HepG2 (cell line): Measurements from ENCODE around the gene SLC35F3.

Experiments
- CTCF ChIP-seq: sonication (generic); formaldehyde crosslinking; IDR thresholded peaks from 2 replicates; pipeline ENCODE4 v1.5.0; 2020; ENCODE audit warnings: mild to moderate bottlenecking, missing genetic modification reagents, moderate library complexity
- POLR2A ChIP-seq, 2 experiments: IDR thresholded peaks; 2 replicates each; pipeline ENCODE4 v1.6.1; 2011; ENCODE audit warnings: low read depth in 2 of 2, low read length in 2 of 2, mild to moderate bottlenecking in 1 of 2, moderate library complexity in 1 of 2; ENCODE audit not compliant: insufficient read depth in 1 of 2

DNA sequence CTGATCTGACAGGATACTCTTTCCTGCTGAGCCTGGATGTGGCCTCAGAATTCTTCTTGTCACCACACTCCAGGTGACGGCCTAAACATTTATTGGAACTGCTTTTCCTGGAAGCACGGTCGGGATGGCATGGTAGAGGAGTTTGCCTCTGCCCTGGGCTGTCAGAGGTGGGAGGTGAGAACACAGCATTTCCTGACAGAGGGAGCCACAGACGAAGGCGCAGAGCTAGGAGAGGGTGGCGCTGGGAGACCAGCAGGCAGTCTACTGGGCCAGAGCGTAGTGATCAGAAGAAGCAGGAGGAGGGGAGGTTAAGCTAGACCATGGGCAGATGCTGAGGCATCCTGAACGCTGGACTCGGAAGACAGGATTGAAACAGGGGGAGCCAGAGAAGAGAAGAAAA is 315.2 kb downstream of the SLC35F3 start:
- TF ChIP-seq CTCF (CRISPR knock-in tag) (no peak), POLR2A (IDR thresholded peaks at IDR 0.05; ENCODE audit: insufficient read depth in 1 of 2, low read depth in 2 of 2, low read length in 2 of 2) (no peak)
